Fibroblast of mammary gland (primary cell): Measurements from ENCODE around the gene ATF4.
A peak's percentile ranks its signal among the peaks of the same experiment; 100 is the strongest.

Experiments used
- DNase-seq: peaks from one replicate; pipeline ENCODE4 v3.0.0-alpha.2; 2010; ENCODE audit warnings: low read depth
- H3K4me3 ChIP-seq: 2 replicates; pipeline ENCODE4 v1.5.1; 2011; ENCODE audit warnings: low read depth, mild to moderate bottlenecking, low read length, moderate library complexity; ENCODE audit not compliant: control insufficient read depth
- TF ChIP-seq, protein P1 (sequence below): conservative IDR thresholded peaks from 2 replicates; pipeline ENCODE4 v1.5.1; 2011; ENCODE audit warnings: low read depth, low read length, inconsistent platforms; ENCODE audit not compliant: control insufficient read depth, insufficient read depth

The ATF4 gene

GRCh38 chr22:39535357-39535725, 15.0 kb downstream of the ATF4 start:
- H3K4me3 ChIP-seq, result no peak overlapping the region
- DNase-seq, result no peak
- TF ChIP-seq, protein P1, sequence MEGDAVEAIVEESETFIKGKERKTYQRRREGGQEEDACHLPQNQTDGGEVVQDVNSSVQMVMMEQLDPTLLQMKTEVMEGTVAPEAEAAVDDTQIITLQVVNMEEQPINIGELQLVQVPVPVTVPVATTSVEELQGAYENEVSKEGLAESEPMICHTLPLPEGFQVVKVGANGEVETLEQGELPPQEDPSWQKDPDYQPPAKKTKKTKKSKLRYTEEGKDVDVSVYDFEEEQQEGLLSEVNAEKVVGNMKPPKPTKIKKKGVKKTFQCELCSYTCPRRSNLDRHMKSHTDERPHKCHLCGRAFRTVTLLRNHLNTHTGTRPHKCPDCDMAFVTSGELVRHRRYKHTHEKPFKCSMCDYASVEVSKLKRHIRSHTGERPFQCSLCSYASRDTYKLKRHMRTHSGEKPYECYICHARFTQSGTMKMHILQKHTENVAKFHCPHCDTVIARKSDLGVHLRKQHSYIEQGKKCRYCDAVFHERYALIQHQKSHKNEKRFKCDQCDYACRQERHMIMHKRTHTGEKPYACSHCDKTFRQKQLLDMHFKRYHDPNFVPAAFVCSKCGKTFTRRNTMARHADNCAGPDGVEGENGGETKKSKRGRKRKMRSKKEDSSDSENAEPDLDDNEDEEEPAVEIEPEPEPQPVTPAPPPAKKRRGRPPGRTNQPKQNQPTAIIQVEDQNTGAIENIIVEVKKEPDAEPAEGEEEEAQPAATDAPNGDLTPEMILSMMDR, result no peak

DNA sequence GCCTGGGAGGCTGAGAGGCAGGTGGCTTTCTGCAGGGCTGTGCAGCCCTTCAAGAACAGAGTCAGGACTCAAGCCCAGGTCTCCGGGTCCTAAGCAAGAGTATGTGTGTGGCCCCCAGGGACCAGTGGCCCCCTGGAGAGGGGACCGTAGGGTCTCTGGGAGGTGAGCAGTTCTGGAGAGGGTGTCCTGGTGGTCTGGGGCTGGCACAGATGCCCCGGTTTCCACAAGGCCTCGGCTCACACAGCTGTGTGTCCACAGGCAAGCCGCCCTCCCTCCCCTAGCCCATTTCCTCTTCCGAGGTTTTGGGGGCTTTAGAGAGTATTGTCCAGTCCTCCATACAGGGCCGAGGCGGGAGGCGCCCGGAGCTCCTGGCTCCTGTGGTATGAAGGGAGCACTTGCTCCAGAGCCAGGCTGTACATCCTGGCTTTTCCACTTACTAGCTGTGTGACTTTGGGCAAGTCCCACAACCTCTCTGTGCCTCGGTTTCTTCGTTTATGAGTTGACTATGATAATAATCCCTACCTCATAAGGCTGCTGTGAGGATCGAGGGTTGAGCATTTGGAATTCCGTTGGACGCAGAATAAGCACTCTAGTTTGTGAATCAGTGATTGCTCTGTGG, 15.6 kb downstream of the ATF4 start:
- TF ChIP-seq, protein P1, result no peak
- H3K4me3 ChIP-seq, result no peak overlapping the region
- DNase-seq, result no peak

GRCh38 chr22:39536711-39537110, 16.3 kb downstream of the ATF4 start:
- DNase-seq, result no peak
- H3K4me3 ChIP-seq, result no peak overlapping the region
- TF ChIP-seq, protein P1, result no peak

GRCh38 chr22:39537975-39538374, 17.6 kb downstream of the ATF4 start:
- H3K4me3 ChIP-seq, result no peak overlapping the region
- DNase-seq, result no peak
- TF ChIP-seq, protein P1, result no peak

GRCh38 chr22:39543095-39543494, 22.7 kb downstream of the ATF4 start:
- no peak overlapping the region for H3K4me3 ChIP-seq
- TF ChIP-seq, protein P1, result peak; percentile 45
- DNase-seq, result peak; percentile 48

GRCh38 chr22:39545386-39546365, 25.3 kb downstream of the ATF4 start:
- DNase-seq, result peak; percentile 31
- no peak overlapping the region for H3K4me3 ChIP-seq
- TF ChIP-seq, protein P1, result no peak
